SU-DHL-6 (cell line): ENCODE measurements around the gene PSMG1.

Experiments
- CTCF ChIP-seq: fragments of 200-600 bp; sonication (generic); IDR thresholded peaks from one replicate; pipeline ENCODE4 v1.5.1; 2017; ENCODE audit warnings: antibody characterized with exemption, mild to moderate bottlenecking, low read length, moderate library complexity; ENCODE audit not compliant: insufficient read depth, poor library complexity, severe bottlenecking
- EZH2phosphoT487 ChIP-seq: fragments of 200-600 bp; sonication (generic), shearing (Covaris generic); conservative IDR thresholded peaks from 2 replicates; pipeline ENCODE4 v1.6.1; 2018; ENCODE audit warnings: mild to moderate bottlenecking, antibody characterized with exemption, low read length, moderate library complexity, mixed read lengths

- TF ChIP-seq CTCF (no peak), EZH2phosphoT487 (no peak)
These were observed 51.5 kb downstream of the PSMG1 start for GRCh38 chr21:39131791-39132190.
